HUES64 (cell line): ENCODE data around the gene SV2C.

Experiments
- H3K27ac ChIP-seq: 2 replicates; pipeline ENCODE4 v1.7.0; 2013; ENCODE audit warnings: low read depth, low read length, inconsistent platforms
- H3K27me3 ChIP-seq: 2 replicates; pipeline ENCODE4 v1.6.1; 2013; ENCODE audit warnings: mild to moderate bottlenecking, low read length; ENCODE audit not compliant: insufficient read depth
- H3K36me3 ChIP-seq: 2 replicates; pipeline ENCODE4 v1.6.1; 2013; ENCODE audit warnings: mild to moderate bottlenecking, low read length; ENCODE audit not compliant: insufficient read depth
- H3K4me1 ChIP-seq: 2 replicates; pipeline ENCODE4 v1.6.1; 2013; ENCODE audit warnings: mild to moderate bottlenecking, low read length, moderate library complexity; ENCODE audit not compliant: insufficient read depth
- H3K4me3 ChIP-seq: 2 replicates; pipeline ENCODE4 v1.5.1; 2013; ENCODE audit warnings: mild to moderate bottlenecking, low read length, moderate library complexity
- H3K9ac ChIP-seq: 2 replicates; pipeline ENCODE4 v1.6.1; 2013; ENCODE audit warnings: mild to moderate bottlenecking, low read depth, low read length
- H3K9me3 ChIP-seq: 2 replicates; pipeline ENCODE4 v1.6.1; 2013; ENCODE audit warnings: low read depth, low read length; ENCODE audit not compliant: insufficient read depth
- WGBS: fragments of 150-250, 120-280 bp; methylation state at CpG from one replicate; pipeline ENCODE4 v1.1.7; 2013; ENCODE audit warnings: missing lambda C conversion rate; 5-methylcytosine and 5-hydroxymethylcytosine counted together

SV2C gene

GRCh38 chr5:76372323-76373054 is 289.3 kb downstream of the SV2C start:
- 62% methylated on average over 11 of the region's 11 CpGs for WGBS
- Histone ChIP-seq H3K9ac (no peak overlapping the region), H3K27me3 (no peaks in the 10 kb centered on the region), H3K36me3 (no peaks in the 10 kb centered on the region), H3K27ac (peak overlapping the region; percentile 32), H3K9me3 (no peaks in the 10 kb centered on the region), H3K4me1 (peaks cover 7% of the 10 kb centered on the region; the same call in 1 of the 2 replicates), H3K4me3 (no peak overlapping the region)

- Histone ChIP-seq H3K27ac (no peak overlapping the region), H3K4me1 (peaks cover 14% of the 10 kb centered on the region), H3K36me3 (no peaks in the 10 kb centered on the region), H3K27me3 (no peaks in the 10 kb centered on the region), H3K9me3 (no peaks in the 10 kb centered on the region), H3K9ac (no peak overlapping the region), H3K4me3 (no peak overlapping the region)
- WGBS: 98% methylated on average over 3 of the region's 3 CpGs
These were observed 293.1 kb downstream of the SV2C start for GRCh38 chr5:76376148-76376865.

- H3K9me3 ChIP-seq: no peaks in the 10 kb centered on the region
- peaks cover 14% of the 10 kb centered on the region for H3K4me1 ChIP-seq
- no peaks in the 10 kb centered on the region for H3K27me3 ChIP-seq
- 92% methylated on average over 3 of the region's 3 CpGs for WGBS
- no peak overlapping the region for H3K27ac ChIP-seq
- no peaks in the 10 kb centered on the region for H3K36me3 ChIP-seq
- H3K9ac ChIP-seq: no peak overlapping the region
- no peak overlapping the region for H3K4me3 ChIP-seq
These were observed 293.7 kb downstream of the SV2C start for GRCh38 chr5:76376866-76377230.

GRCh38 chr5:76378355-76378754 is 295.2 kb downstream of the SV2C start:
- H3K4me3 ChIP-seq: no peak overlapping the region
- no peaks in the 10 kb centered on the region for H3K27me3 ChIP-seq
- no peaks in the 10 kb centered on the region for H3K36me3 ChIP-seq
- H3K9me3 ChIP-seq: no peaks in the 10 kb centered on the region
- 94% methylated on average over 6 of the region's 6 CpGs for WGBS
- peaks cover 7% of the 10 kb centered on the region; the same call in 1 of the 2 replicates for H3K4me1 ChIP-seq
- H3K27ac ChIP-seq: no peak overlapping the region
- H3K9ac ChIP-seq: no peak overlapping the region

GRCh38 chr5:76379316-76379715 is 296.1 kb downstream of the SV2C start:
- Histone ChIP-seq H3K36me3 (no peaks in the 10 kb centered on the region), H3K27ac (no peak overlapping the region), H3K4me3 (no peak overlapping the region), H3K9ac (no peak overlapping the region), H3K27me3 (no peaks in the 10 kb centered on the region), H3K4me1 (peaks cover 7% of the 10 kb centered on the region; the same call in 1 of the 2 replicates), H3K9me3 (no peaks in the 10 kb centered on the region)
- 85% methylated on average over 5 of the region's 5 CpGs for WGBS

GRCh38 chr5:76379855-76380254 is 296.7 kb downstream of the SV2C start:
- Histone ChIP-seq H3K4me3 (no peak overlapping the region), H3K9ac (no peak overlapping the region), H3K27me3 (no peaks in the 10 kb centered on the region), H3K9me3 (no peaks in the 10 kb centered on the region), H3K36me3 (no peaks in the 10 kb centered on the region), H3K27ac (no peak overlapping the region), H3K4me1 (peaks cover 7% of the 10 kb centered on the region; the same call in 1 of the 2 replicates)
- WGBS: 93% methylated on average over 1 of the region's 1 CpG

GRCh38 chr5:76380346-76381066 is 297.3 kb downstream of the SV2C start:
- Histone ChIP-seq H3K27ac (no peak overlapping the region), H3K36me3 (no peaks in the 10 kb centered on the region), H3K4me3 (no peak overlapping the region), H3K27me3 (no peaks in the 10 kb centered on the region), H3K4me1 (peaks cover 7% of the 10 kb centered on the region; the same call in 1 of the 2 replicates), H3K9ac (no peak overlapping the region), H3K9me3 (no peaks in the 10 kb centered on the region)
- WGBS: 73% methylated on average over 7 of the region's 7 CpGs

- Histone ChIP-seq H3K27ac (no peak overlapping the region), H3K4me1 (peaks cover 7% of the 10 kb centered on the region; the same call in 1 of the 2 replicates), H3K9me3 (no peaks in the 10 kb centered on the region), H3K27me3 (no peaks in the 10 kb centered on the region), H3K4me3 (no peak overlapping the region), H3K9ac (no peak overlapping the region), H3K36me3 (no peaks in the 10 kb centered on the region)
- WGBS: 95% methylated on average over 4 of the region's 4 CpGs
These were observed 300.1 kb downstream of the SV2C start for GRCh38 chr5:76383126-76383832.

- 64% methylated on average over 4 of the region's 4 CpGs for WGBS
These were observed 301.0 kb downstream of the SV2C start for GRCh38 chr5:76384189-76384588.

GRCh38 chr5:76384705-76385104 is 301.5 kb downstream of the SV2C start:
- H3K9ac ChIP-seq: no peak overlapping the region
- no peaks in the 10 kb centered on the region for H3K27me3 ChIP-seq
- no peak overlapping the region for H3K4me3 ChIP-seq
- H3K36me3 ChIP-seq: no peaks in the 10 kb centered on the region
- H3K9me3 ChIP-seq: no peaks in the 10 kb centered on the region
- no peak overlapping the region for H3K27ac ChIP-seq
- WGBS: 91% methylated on average over 3 of the region's 3 CpGs
- H3K4me1 ChIP-seq: peaks cover 13% of the 10 kb centered on the region; the same call in 1 of the 2 replicates

More at GRCh38 chr5:76384189-76384588, 301.0 kb downstream of the SV2C start:
- Histone ChIP-seq H3K4me3 (no peak overlapping the region), H3K36me3 (no peaks in the 10 kb centered on the region), H3K9me3 (no peaks in the 10 kb centered on the region), H3K27ac (no peak overlapping the region), H3K9ac (no peak overlapping the region), H3K4me1 (peaks cover 13% of the 10 kb centered on the region; the same call in 1 of the 2 replicates), H3K27me3 (no peaks in the 10 kb centered on the region)
